Measurements from ENCODE around the gene DSTN.

Gene DSTN

GRCh38 chr20:17628101-17628841 lies 58.4 kb downstream of the DSTN start:
- no peak overlapping the region for H3K4me3 ChIP-seq (ENCODE audit: low read depth in 1 of 2, low read length in 2 of 2)
- no peak overlapping the region for H3K9ac ChIP-seq (ENCODE audit: low read depth in 1 of 2, low read length in 2 of 2)
- H3K27ac ChIP-seq (ENCODE audit: low read depth, low read length): no peak overlapping the region

GRCh38 chr20:17629025-17629424 lies 59.1 kb downstream of the DSTN start:
- no peak overlapping the region for H3K4me3 ChIP-seq (ENCODE audit: low read depth in 1 of 2, low read length in 2 of 2)
- H3K9ac ChIP-seq (ENCODE audit: low read depth in 1 of 2, low read length in 2 of 2): no peak overlapping the region
- peaks cover 81 to 98% of the 10 kb centered on the region in 2 donors for H3K36me3 ChIP-seq (ENCODE audit: control insufficient read depth in 1 of 2, insufficient read depth in 2 of 2, low read length in 2 of 2)
- no peaks in the 10 kb centered on the region for H3K9me3 ChIP-seq (ENCODE audit: control insufficient read depth in 1 of 2, low read length in 2 of 2)
- no peak overlapping the region for H3K27ac ChIP-seq (ENCODE audit: low read depth, low read length)
- H3K4me1 ChIP-seq (ENCODE audit: control insufficient read depth in 1 of 2, insufficient read depth in 2 of 2, low read length in 2 of 2): peaks cover 4 to 9% of the 10 kb centered on the region in 2 donors
- no peaks in the 10 kb centered on the region for H3K27me3 ChIP-seq (ENCODE audit: control insufficient read depth in 1 of 2, insufficient read depth in 2 of 2, low read length in 2 of 2)

More at GRCh38 chr20:17628101-17628841, 58.4 kb downstream of the DSTN start:
- H3K9me3 ChIP-seq (ENCODE audit: control insufficient read depth in 1 of 2, low read length in 2 of 2): no peaks in the 10 kb centered on the region
- H3K27me3 ChIP-seq (ENCODE audit: control insufficient read depth in 1 of 2, insufficient read depth in 2 of 2, low read length in 2 of 2): no peaks in the 10 kb centered on the region
- peaks cover 78 to 96% of the 10 kb centered on the region in 2 donors for H3K36me3 ChIP-seq (ENCODE audit: control insufficient read depth in 1 of 2, insufficient read depth in 2 of 2, low read length in 2 of 2)
- peaks cover 3 to 7% of the 10 kb centered on the region in 2 donors for H3K4me1 ChIP-seq (ENCODE audit: control insufficient read depth in 1 of 2, insufficient read depth in 2 of 2, low read length in 2 of 2)

GRCh38 chr20:17629678-17630089 lies 59.8 kb downstream of the DSTN start:
- Histone ChIP-seq H3K27ac (ENCODE audit: low read depth, low read length) (no peak overlapping the region), H3K4me3 (ENCODE audit: low read depth in 1 of 2, low read length in 2 of 2) (no peak overlapping the region), H3K9me3 (ENCODE audit: control insufficient read depth in 1 of 2, low read length in 2 of 2) (no peaks in the 10 kb centered on the region), H3K36me3 (ENCODE audit: control insufficient read depth in 1 of 2, insufficient read depth in 2 of 2, low read length in 2 of 2) (peaks cover 81 to 98% of the 10 kb centered on the region in 2 donors), H3K4me1 (ENCODE audit: control insufficient read depth in 1 of 2, insufficient read depth in 2 of 2, low read length in 2 of 2) (peaks cover 8 to 15% of the 10 kb centered on the region in 2 donors), H3K9ac (ENCODE audit: low read depth in 1 of 2, low read length in 2 of 2) (no peak overlapping the region), H3K27me3 (ENCODE audit: control insufficient read depth in 1 of 2, insufficient read depth in 2 of 2, low read length in 2 of 2) (no peaks in the 10 kb centered on the region)

GRCh38 chr20:17630151-17630805 lies 60.4 kb downstream of the DSTN start:
- Histone ChIP-seq H3K9me3 (ENCODE audit: control insufficient read depth in 1 of 2, low read length in 2 of 2) (no peaks in the 10 kb centered on the region), H3K9ac (ENCODE audit: low read depth in 1 of 2, low read length in 2 of 2) (no peak overlapping the region), H3K4me1 (ENCODE audit: control insufficient read depth in 1 of 2, insufficient read depth in 2 of 2, low read length in 2 of 2) (peaks cover 8 to 21% of the 10 kb centered on the region in 2 donors), H3K27ac (ENCODE audit: low read depth, low read length) (no peak overlapping the region), H3K4me3 (ENCODE audit: low read depth in 1 of 2, low read length in 2 of 2) (no peak overlapping the region), H3K36me3 (ENCODE audit: control insufficient read depth in 1 of 2, insufficient read depth in 2 of 2, low read length in 2 of 2) (peaks cover 81 to 98% of the 10 kb centered on the region in 2 donors), H3K27me3 (ENCODE audit: control insufficient read depth in 1 of 2, insufficient read depth in 2 of 2, low read length in 2 of 2) (no peaks in the 10 kb centered on the region)

- Histone ChIP-seq H3K9me3 (ENCODE audit: control insufficient read depth in 1 of 2, low read length in 2 of 2) (no peaks in the 10 kb centered on the region), H3K4me1 (ENCODE audit: control insufficient read depth in 1 of 2, insufficient read depth in 2 of 2, low read length in 2 of 2) (peaks cover 8 to 26% of the 10 kb centered on the region in 2 donors), H3K36me3 (ENCODE audit: control insufficient read depth in 1 of 2, insufficient read depth in 2 of 2, low read length in 2 of 2) (peaks cover 78 to 98% of the 10 kb centered on the region in 2 donors), H3K27me3 (ENCODE audit: control insufficient read depth in 1 of 2, insufficient read depth in 2 of 2, low read length in 2 of 2) (no peaks in the 10 kb centered on the region), H3K9ac (ENCODE audit: low read depth in 1 of 2, low read length in 2 of 2) (no peak overlapping the region), H3K27ac (ENCODE audit: low read depth, low read length) (no peak overlapping the region), H3K4me3 (ENCODE audit: low read depth in 1 of 2, low read length in 2 of 2) (no peak overlapping the region)
These were observed 60.9 kb downstream of the DSTN start for GRCh38 chr20:17630806-17631195.

GRCh38 chr20:17631576-17632319 lies 61.9 kb downstream of the DSTN start:
- Histone ChIP-seq H3K9ac (ENCODE audit: low read depth in 1 of 2, low read length in 2 of 2) (no peak overlapping the region), H3K36me3 (ENCODE audit: control insufficient read depth in 1 of 2, insufficient read depth in 2 of 2, low read length in 2 of 2) (peaks cover 78 to 98% of the 10 kb centered on the region in 2 donors), H3K4me1 (ENCODE audit: control insufficient read depth in 1 of 2, insufficient read depth in 2 of 2, low read length in 2 of 2) (peaks cover 14 to 31% of the 10 kb centered on the region in 2 donors), H3K4me3 (ENCODE audit: low read depth in 1 of 2, low read length in 2 of 2) (no peak overlapping the region), H3K9me3 (ENCODE audit: control insufficient read depth in 1 of 2, low read length in 2 of 2) (no peaks in the 10 kb centered on the region), H3K27me3 (ENCODE audit: control insufficient read depth in 1 of 2, insufficient read depth in 2 of 2, low read length in 2 of 2) (no peaks in the 10 kb centered on the region), H3K27ac (ENCODE audit: low read depth, low read length) (no peak overlapping the region)

GRCh38 chr20:17633221-17633849 lies 63.5 kb downstream of the DSTN start:
- Histone ChIP-seq H3K9me3 (ENCODE audit: control insufficient read depth in 1 of 2, low read length in 2 of 2) (no peaks in the 10 kb centered on the region), H3K4me1 (ENCODE audit: control insufficient read depth in 1 of 2, insufficient read depth in 2 of 2, low read length in 2 of 2) (peaks cover 14 to 31% of the 10 kb centered on the region in 2 donors), H3K36me3 (ENCODE audit: control insufficient read depth in 1 of 2, insufficient read depth in 2 of 2, low read length in 2 of 2) (peaks cover 82 to 100% of the 10 kb centered on the region in 2 donors), H3K9ac (ENCODE audit: low read depth in 1 of 2, low read length in 2 of 2) (no peak overlapping the region), H3K27me3 (ENCODE audit: control insufficient read depth in 1 of 2, insufficient read depth in 2 of 2, low read length in 2 of 2) (no peaks in the 10 kb centered on the region), H3K27ac (ENCODE audit: low read depth, low read length) (no peak overlapping the region), H3K4me3 (ENCODE audit: low read depth in 1 of 2, low read length in 2 of 2) (no peak overlapping the region)

- H3K27ac ChIP-seq (ENCODE audit: low read depth, low read length): no peak overlapping the region
- H3K4me1 ChIP-seq (ENCODE audit: control insufficient read depth in 1 of 2, insufficient read depth in 2 of 2, low read length in 2 of 2): peaks cover 14 to 31% of the 10 kb centered on the region in 2 donors
- peaks cover 79 to 100% of the 10 kb centered on the region in 2 donors for H3K36me3 ChIP-seq (ENCODE audit: control insufficient read depth in 1 of 2, insufficient read depth in 2 of 2, low read length in 2 of 2)
- no peaks in the 10 kb centered on the region for H3K27me3 ChIP-seq (ENCODE audit: control insufficient read depth in 1 of 2, insufficient read depth in 2 of 2, low read length in 2 of 2)
- no peak overlapping the region for H3K9ac ChIP-seq (ENCODE audit: low read depth in 1 of 2, low read length in 2 of 2)
- H3K9me3 ChIP-seq (ENCODE audit: control insufficient read depth in 1 of 2, low read length in 2 of 2): no peaks in the 10 kb centered on the region
- no peak overlapping the region for H3K4me3 ChIP-seq (ENCODE audit: low read depth in 1 of 2, low read length in 2 of 2)
These were observed 64.1 kb downstream of the DSTN start for GRCh38 chr20:17633850-17634500.

- no peaks in the 10 kb centered on the region for H3K27me3 ChIP-seq (ENCODE audit: control insufficient read depth in 1 of 2, insufficient read depth in 2 of 2, low read length in 2 of 2)
- H3K4me1 ChIP-seq (ENCODE audit: control insufficient read depth in 1 of 2, insufficient read depth in 2 of 2, low read length in 2 of 2): peaks cover 14 to 31% of the 10 kb centered on the region in 2 donors
- no peaks in the 10 kb centered on the region for H3K9me3 ChIP-seq (ENCODE audit: control insufficient read depth in 1 of 2, low read length in 2 of 2)
- no peak overlapping the region for H3K4me3 ChIP-seq (ENCODE audit: low read depth in 1 of 2, low read length in 2 of 2)
- no peak overlapping the region for H3K9ac ChIP-seq (ENCODE audit: low read depth in 1 of 2, low read length in 2 of 2)
- H3K27ac ChIP-seq (ENCODE audit: low read depth, low read length): no peak overlapping the region
- peaks cover 76 to 99% of the 10 kb centered on the region in 2 donors for H3K36me3 ChIP-seq (ENCODE audit: control insufficient read depth in 1 of 2, insufficient read depth in 2 of 2, low read length in 2 of 2)
These were observed 64.9 kb downstream of the DSTN start for GRCh38 chr20:17634661-17635331.

All from duodenal mucosa (tissue), 2 donors.